ES-I3 (cell line): ENCODE data around the gene CABLES2.

ENCODE experiments used
- H3K36me3 ChIP-seq: 2 replicates; pipeline ENCODE4 v1.6.1; 2013; ENCODE audit warnings: mild to moderate bottlenecking, low read length, control low read depth, moderate library complexity; ENCODE audit not compliant: insufficient read depth
- H3K4me1 ChIP-seq: 2 replicates; pipeline ENCODE4 v1.6.1; 2013; ENCODE audit warnings: mild to moderate bottlenecking, control low read depth, low read length; ENCODE audit not compliant: insufficient read depth
- H3K9ac ChIP-seq: 2 replicates; pipeline ENCODE4 v1.6.1; 2013; ENCODE audit warnings: low read depth, mild to moderate bottlenecking, low read length, moderate library complexity
- H3K9me3 ChIP-seq: 2 replicates; pipeline ENCODE4 v1.6.1; 2013; ENCODE audit warnings: mild to moderate bottlenecking, low read length, moderate library complexity; ENCODE audit not compliant: control insufficient read depth, insufficient read depth

CABLES2 gene

GRCh38 chr20:62356589-62357186 lies 50.4 kb downstream of the CABLES2 start:
- Histone ChIP-seq H3K9me3 (no peaks in the 10 kb centered on the region), H3K9ac (no peak overlapping the region), H3K36me3 (peaks cover 10% of the 10 kb centered on the region; the same call in 1 of the 2 replicates), H3K4me1 (peaks cover 58% of the 10 kb centered on the region)

- peaks cover 17% of the 10 kb centered on the region for H3K36me3 ChIP-seq
- peaks cover 51% of the 10 kb centered on the region for H3K4me1 ChIP-seq
- H3K9me3 ChIP-seq = no peaks in the 10 kb centered on the region; the same call in 1 of the 2 replicates
- H3K9ac ChIP-seq = no peak overlapping the region
Measured at GRCh38 chr20:62355878-62356588, 51.1 kb downstream of the CABLES2 start.

- 0 out of 2 replicates have a peak overlapping the region, but pooled peaks have one; percentile 14 for H3K9ac ChIP-seq
- H3K36me3 ChIP-seq = peaks cover 22% of the 10 kb centered on the region
- H3K9me3 ChIP-seq = no peaks in the 10 kb centered on the region; the same call in 1 of the 2 replicates
- H3K4me1 ChIP-seq = peaks cover 47% of the 10 kb centered on the region
Measured at GRCh38 chr20:62355516-62355877, 51.6 kb downstream of the CABLES2 start.

GRCh38 chr20:62354811-62355341 lies 52.2 kb downstream of the CABLES2 start:
- Histone ChIP-seq H3K9me3 (no peaks in the 10 kb centered on the region; the same call in 1 of the 2 replicates), H3K4me1 (peaks cover 47% of the 10 kb centered on the region), H3K9ac (peak overlapping the region; percentile 14; the same call in 1 of the 2 replicates), H3K36me3 (peaks cover 28% of the 10 kb centered on the region)

GRCh38 chr20:62354031-62354808 lies 52.9 kb downstream of the CABLES2 start:
- H3K4me1 ChIP-seq = peaks cover 43% of the 10 kb centered on the region
- peaks cover 32% of the 10 kb centered on the region for H3K36me3 ChIP-seq
- no peak overlapping the region for H3K9ac ChIP-seq
- peaks cover 2% of the 10 kb centered on the region; the same call in 1 of the 2 replicates for H3K9me3 ChIP-seq

GRCh38 chr20:62353289-62354030 lies 53.6 kb downstream of the CABLES2 start:
- H3K9me3 ChIP-seq = peaks cover 4% of the 10 kb centered on the region; the same call in 1 of the 2 replicates
- peaks cover 36% of the 10 kb centered on the region for H3K36me3 ChIP-seq
- H3K9ac ChIP-seq = no peak overlapping the region
- H3K4me1 ChIP-seq = peaks cover 36% of the 10 kb centered on the region

- peaks cover 28% of the 10 kb centered on the region for H3K4me1 ChIP-seq
- peaks cover 41% of the 10 kb centered on the region for H3K36me3 ChIP-seq
- H3K9me3 ChIP-seq = peaks cover 4% of the 10 kb centered on the region; the same call in 1 of the 2 replicates
- no peak overlapping the region for H3K9ac ChIP-seq
Measured at GRCh38 chr20:62352402-62353288, 54.4 kb downstream of the CABLES2 start.

GRCh38 chr20:62351469-62352401 lies 55.4 kb downstream of the CABLES2 start:
- peaks cover 25% of the 10 kb centered on the region for H3K4me1 ChIP-seq
- peaks cover 47% of the 10 kb centered on the region for H3K36me3 ChIP-seq
- H3K9me3 ChIP-seq = peaks cover 4% of the 10 kb centered on the region; the same call in 1 of the 2 replicates
- H3K9ac ChIP-seq = no peak overlapping the region

- peaks cover 4% of the 10 kb centered on the region; the same call in 1 of the 2 replicates for H3K9me3 ChIP-seq
- no peak overlapping the region for H3K9ac ChIP-seq
- H3K36me3 ChIP-seq = peaks cover 54% of the 10 kb centered on the region
- H3K4me1 ChIP-seq = peaks cover 16% of the 10 kb centered on the region
Measured at GRCh38 chr20:62350629-62351422, 56.3 kb downstream of the CABLES2 start.

- Histone ChIP-seq H3K9ac (no peak overlapping the region), H3K9me3 (peaks cover 4% of the 10 kb centered on the region; the same call in 1 of the 2 replicates), H3K36me3 (peaks cover 59% of the 10 kb centered on the region), H3K4me1 (peaks cover 9% of the 10 kb centered on the region)
Measured at GRCh38 chr20:62350098-62350628, 56.9 kb downstream of the CABLES2 start.

- Histone ChIP-seq H3K36me3 (peaks cover 59% of the 10 kb centered on the region), H3K9ac (no peak overlapping the region), H3K4me1 (peaks cover 4% of the 10 kb centered on the region), H3K9me3 (peaks cover 4% of the 10 kb centered on the region; the same call in 1 of the 2 replicates)
Measured at GRCh38 chr20:62349556-62350097, 57.5 kb downstream of the CABLES2 start.
